Loucy (cell line): ENCODE data around the gene FOXB1.

Experiments
- H2AFZ ChIP-seq: fragments of 200-600 bp; sonication (generic); 2 replicates; pipeline ENCODE4 v1.6.0; 2016; ENCODE audit warnings: antibody characterized with exemption, mild to moderate bottlenecking, low read length, moderate library complexity
- H3F3A ChIP-seq: fragments of 200-600 bp; 2 replicates; pipeline ENCODE4 v1.6.0; 2016; ENCODE audit warnings: antibody characterized with exemption, low read depth, mild to moderate bottlenecking
- H3K27me3 ChIP-seq: fragments of 200-600 bp; sonication (generic); 2 replicates; pipeline ENCODE4 v1.6.1; 2014; ENCODE audit warnings: low read length, mild to moderate bottlenecking; ENCODE audit not compliant: insufficient read depth, poor library complexity, severe bottlenecking
- H3K36me3 ChIP-seq: fragments of 200-600 bp; sonication (generic); 2 replicates; pipeline ENCODE4 v1.6.1; 2016; ENCODE audit warnings: low read length; ENCODE audit not compliant: insufficient read depth
- H3K4me1 ChIP-seq: fragments of 200-600 bp; sonication (generic); 2 replicates; pipeline ENCODE4 v1.5.1; 2014; ENCODE audit warnings: low read length, mild to moderate bottlenecking; ENCODE audit not compliant: insufficient read depth, poor library complexity, severe bottlenecking
- H3K4me2 ChIP-seq: fragments of 200-600 bp; sonication (generic); 2 replicates; pipeline ENCODE4 v1.6.0; 2014; ENCODE audit warnings: antibody characterized with exemption, low read length, low read depth, mild to moderate bottlenecking; ENCODE audit not compliant: poor library complexity, severe bottlenecking
- H3K4me3 ChIP-seq: fragments of 200-600 bp; sonication (generic); 2 replicates; pipeline ENCODE4 v1.5.1; 2014; ENCODE audit warnings: low read length, mild to moderate bottlenecking, mixed read lengths; ENCODE audit not compliant: poor library complexity, severe bottlenecking
- H3K79me2 ChIP-seq: fragments of 200-600 bp; sonication (generic); 2 replicates; pipeline ENCODE4 v1.6.1; 2014; ENCODE audit warnings: low read length; ENCODE audit not compliant: insufficient read depth
- H3K9ac ChIP-seq: fragments of 200-600 bp; sonication (generic); 2 replicates; pipeline ENCODE4 v1.6.0; 2014; ENCODE audit warnings: mild to moderate bottlenecking, low read depth, low read length, moderate library complexity; ENCODE audit not compliant: poor library complexity, severe bottlenecking
- H3K9me2 ChIP-seq: fragments of 200-600 bp; sonication (generic); replicated peaks from 2 replicates; pipeline ENCODE4 v1.6.1; 2016; ENCODE audit warnings: low read depth, low read length, mixed read lengths
- H3K9me3 ChIP-seq: fragments of 200-600 bp; sonication (generic); 2 replicates; pipeline ENCODE4 v1.6.1; 2014; ENCODE audit warnings: mild to moderate bottlenecking, antibody characterized with exemption, low read length, low read depth; ENCODE audit not compliant: insufficient read depth
- H4K20me1 ChIP-seq: fragments of 200-600 bp; sonication (generic); 2 replicates; pipeline ENCODE4 v1.6.0; 2014; ENCODE audit warnings: antibody characterized with exemption, low read length, mild to moderate bottlenecking; ENCODE audit not compliant: insufficient read depth, poor library complexity, severe bottlenecking
- CTCF ChIP-seq: fragments of 200-600 bp; sonication (generic); conservative IDR thresholded peaks from 2 replicates; pipeline ENCODE4 v1.5.1; 2014; ENCODE audit warnings: mild to moderate bottlenecking, antibody characterized with exemption, low read length
- EZH2phosphoT487 ChIP-seq: fragments of 200-600 bp; IDR thresholded peaks from 2 replicates; pipeline ENCODE4 v1.6.1; 2018; ENCODE audit warnings: antibody characterized with exemption, mild to moderate bottlenecking, moderate library complexity, borderline replicate concordance

The FOXB1 gene

GRCh38 chr15:60052796-60053195 lies 48.7 kb downstream of the FOXB1 start:
- Histone ChIP-seq H3K4me1 (no peaks in the 10 kb centered on the region), H3K4me2 (no peak overlapping the region), H3K9me3 (peaks cover 5% of the 10 kb centered on the region), H2AFZ (no peak overlapping the region), H3K9me2 (no peaks in the 10 kb centered on the region), H3K4me3 (no peak overlapping the region), H3K9ac (no peak overlapping the region), H3K79me2 (no peaks in the 10 kb centered on the region), H3K36me3 (no peaks in the 10 kb centered on the region), H3F3A (no peaks in the 10 kb centered on the region), H3K27me3 (no peaks in the 10 kb centered on the region), H4K20me1 (no peaks in the 10 kb centered on the region)
- TF ChIP-seq CTCF (no peak), EZH2phosphoT487 (no peak)

GRCh38 chr15:60054472-60054871 lies 50.4 kb downstream of the FOXB1 start:
- H3K9me3 ChIP-seq = peaks cover 5% of the 10 kb centered on the region

More at GRCh38 chr15:60054472-60054871, 50.4 kb downstream of the FOXB1 start:
- H3K4me2 ChIP-seq = no peak overlapping the region
- no peaks in the 10 kb centered on the region for H3K4me1 ChIP-seq
- TF ChIP-seq EZH2phosphoT487 = no peak
- TF ChIP-seq CTCF = no peak
- no peaks in the 10 kb centered on the region for H3K9me2 ChIP-seq
- H3K27me3 ChIP-seq = no peaks in the 10 kb centered on the region
- no peaks in the 10 kb centered on the region for H3K79me2 ChIP-seq
- H3K36me3 ChIP-seq = no peaks in the 10 kb centered on the region
- H2AFZ ChIP-seq = no peak overlapping the region
- no peak overlapping the region for H3K4me3 ChIP-seq
- no peaks in the 10 kb centered on the region for H4K20me1 ChIP-seq
- H3F3A ChIP-seq = no peaks in the 10 kb centered on the region
- no peak overlapping the region for H3K9ac ChIP-seq
